GM18507 (cell line): ENCODE data around the gene ST6GALNAC6.
A peak's percentile ranks its signal among the peaks of the same experiment; 100 is the strongest.

Source experiments
- DNase-seq: peaks from one replicate; pipeline ENCODE4 v3.0.0; 2011; ENCODE audit warnings: low read depth; ENCODE audit not compliant: insufficient read length; ENCODE audit errors: extremely low spot score
- FAIRE-seq: peaks from 2 replicates; lab custom pipeline; 2011; peaks lifted over from hg19 to GRCh38; lab: Jason Lieb, UNC

Gene ST6GALNAC6

GRCh38 chr9:127919253-127919815 is 19.9 kb upstream of the ST6GALNAC6 start:
- DNase-seq, result no peak
- FAIRE-seq, result no peak

DNA sequence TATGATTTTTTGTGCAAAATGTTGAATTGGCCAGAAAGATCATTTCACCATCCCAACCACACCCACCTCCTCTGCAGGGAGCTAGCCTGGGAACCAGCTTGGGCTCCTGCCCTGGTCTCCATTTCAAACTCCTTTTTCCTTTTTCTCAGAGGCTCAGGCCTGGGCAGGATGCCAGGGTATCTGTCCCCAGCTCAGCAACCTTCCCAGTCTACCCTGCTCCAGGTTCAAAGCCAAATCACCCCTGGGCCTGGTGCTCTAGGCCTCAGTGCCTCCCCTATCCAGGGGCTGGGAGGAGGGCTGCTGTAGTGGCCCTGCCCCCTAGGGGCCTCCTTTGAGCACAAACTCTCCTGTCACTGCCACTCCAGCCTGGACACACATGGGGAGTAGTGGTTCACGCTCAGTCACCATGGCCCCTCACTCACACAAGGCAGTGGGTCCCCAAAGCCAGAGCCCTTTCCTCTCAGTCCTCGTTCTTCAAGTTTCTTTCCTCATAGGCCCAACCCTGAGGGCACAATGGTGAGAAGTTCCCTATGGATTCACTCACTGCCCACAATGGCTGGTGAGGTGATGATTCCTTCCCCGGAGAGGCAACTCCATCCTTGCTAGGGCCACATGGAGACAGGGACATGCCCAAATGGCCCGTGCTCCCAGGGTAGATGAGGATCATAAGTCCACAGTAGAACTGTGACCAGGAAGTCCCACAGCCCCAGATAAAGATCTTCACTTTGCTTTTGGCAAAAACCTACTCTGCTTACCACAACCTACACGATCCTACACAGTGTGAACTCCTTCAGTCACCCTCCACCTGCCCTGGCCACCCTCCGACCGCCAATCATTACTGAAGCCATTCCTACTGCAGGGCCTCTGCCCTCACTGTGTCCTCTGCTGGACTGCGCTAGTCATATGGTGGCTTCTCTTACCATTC is 19.0 kb upstream of the ST6GALNAC6 start:
- no peak for FAIRE-seq
- DNase-seq, result no peak

- DNase-seq (no peak), FAIRE-seq (peak; percentile 9)
Measured at GRCh38 chr9:127917603-127918002, 18.2 kb upstream of the ST6GALNAC6 start.

DNA sequence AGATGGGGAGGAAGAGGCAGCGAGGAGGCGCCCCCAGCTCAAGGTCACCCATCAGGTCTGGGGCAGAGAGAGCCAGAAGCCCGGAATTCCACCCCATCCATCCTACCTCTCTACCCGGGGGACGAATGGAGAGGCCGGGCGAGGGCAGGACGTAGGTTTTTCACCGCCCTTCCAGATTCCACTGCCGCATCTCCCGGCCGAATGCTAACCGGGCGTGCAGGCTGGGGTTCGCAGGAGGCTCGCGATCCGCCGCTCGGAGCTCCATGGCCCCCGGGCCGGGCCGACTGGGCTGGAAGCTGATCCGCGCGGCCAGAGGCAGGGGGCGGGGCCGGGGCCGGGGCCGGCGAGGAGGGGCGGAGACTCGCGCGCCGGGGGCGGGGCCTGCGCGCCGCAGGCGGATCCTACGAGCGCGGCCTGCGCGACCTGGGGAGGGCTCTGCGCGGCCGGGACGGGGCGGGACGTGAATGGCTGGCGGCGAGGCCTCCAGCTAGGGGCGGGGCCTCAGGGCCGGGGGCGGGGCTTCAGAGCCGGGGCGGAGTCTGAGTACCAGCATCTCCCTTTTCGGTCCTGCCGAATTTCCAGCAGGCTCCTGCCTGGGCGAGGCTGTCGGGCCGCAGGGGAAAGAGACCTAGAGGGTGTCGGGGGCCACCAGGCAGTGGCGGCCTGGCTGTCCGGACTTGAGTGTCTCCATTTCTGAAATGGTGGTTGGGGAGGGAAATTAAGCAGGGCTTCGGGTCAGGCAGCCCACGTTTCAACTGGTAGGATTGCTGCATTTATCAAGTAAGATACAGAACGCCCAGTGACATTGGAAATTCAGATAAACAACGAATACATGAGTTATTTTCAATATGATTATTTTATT is 17.5 kb upstream of the ST6GALNAC6 start, which contains the start of gene ST6GALNAC4:
TSS of gene ST6GALNAC4 (minus strand) at position 322 of the 862 bp plus-strand sequence. CDS start 622 bp downstream, outside the sequence.
- FAIRE-seq (peak; percentile 88), DNase-seq (peak; percentile 97)

DNA sequence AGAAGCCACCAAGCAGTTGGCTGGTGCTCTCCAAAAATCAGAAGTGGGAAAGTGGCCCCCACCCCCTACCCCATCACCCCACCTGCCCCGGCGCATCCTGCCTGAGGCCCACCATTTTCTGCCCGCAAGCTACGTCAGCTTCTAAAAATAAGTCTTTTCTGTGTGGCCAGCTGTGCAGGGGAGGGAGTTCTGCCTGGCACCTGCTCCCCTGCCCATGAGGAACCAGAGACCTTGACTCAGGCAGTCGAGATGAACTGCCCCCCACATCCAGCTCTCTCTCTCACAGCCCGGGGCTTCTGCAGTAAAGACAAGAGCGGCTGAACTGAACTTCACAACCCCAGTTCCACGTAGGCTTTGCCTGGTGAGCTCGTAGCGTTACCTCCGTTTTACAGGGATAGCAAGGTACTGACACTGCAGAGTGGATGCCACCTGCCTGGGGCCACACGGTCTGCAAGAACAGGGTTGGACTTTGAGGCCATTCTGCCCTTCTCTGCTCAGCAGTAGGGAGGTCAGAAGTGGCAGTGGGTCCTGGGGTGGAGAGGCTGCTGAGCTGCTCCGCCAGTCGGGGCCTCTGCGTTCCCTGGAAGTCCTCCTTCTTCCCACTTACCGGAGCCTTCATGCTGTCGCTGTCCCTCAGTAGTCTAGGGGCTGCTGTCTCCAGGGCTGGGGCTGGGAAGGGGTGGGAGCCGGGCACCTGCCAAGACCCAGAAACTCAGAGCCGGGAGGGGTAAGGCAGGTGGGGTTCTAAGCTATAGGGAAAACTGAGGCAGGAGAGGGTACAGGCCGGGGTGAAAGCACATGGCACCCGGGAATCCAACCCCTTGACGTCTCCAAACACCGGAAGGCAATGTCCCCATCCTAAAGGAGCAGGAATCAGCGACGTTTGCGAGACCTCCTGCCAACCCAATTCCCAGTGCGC is 16.7 kb upstream of the ST6GALNAC6 start:
- no peak for DNase-seq
- peak; percentile 75 for FAIRE-seq

- FAIRE-seq, result no peak
- DNase-seq, result no peak
Measured at GRCh38 chr9:127915325-127915752, 15.9 kb upstream of the ST6GALNAC6 start.

DNA sequence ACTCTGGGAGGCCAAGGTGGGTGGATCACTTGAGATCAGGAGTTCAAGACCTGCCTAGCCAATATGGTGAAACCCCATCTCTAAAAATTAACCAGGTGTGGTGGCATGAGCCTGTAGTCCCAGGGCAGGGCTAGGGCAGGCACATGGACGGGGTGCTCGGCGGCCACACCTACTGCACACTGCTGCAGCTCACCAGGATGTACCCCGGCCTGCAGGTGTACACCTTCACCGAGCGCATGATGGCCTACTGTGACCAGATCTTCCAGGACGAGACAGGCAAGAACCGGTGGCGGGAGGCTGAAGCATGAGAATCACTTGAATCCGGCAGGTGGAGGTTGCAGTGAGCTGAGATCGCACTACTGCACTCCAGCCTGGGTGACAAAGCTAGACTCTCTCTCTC is 14.3 kb upstream of the ST6GALNAC6 start:
- FAIRE-seq, result no peak
- DNase-seq, result no peak

GRCh38 chr9:127912882-127913281 is 13.5 kb upstream of the ST6GALNAC6 start:
- FAIRE-seq (no peak), DNase-seq (no peak)

DNA sequence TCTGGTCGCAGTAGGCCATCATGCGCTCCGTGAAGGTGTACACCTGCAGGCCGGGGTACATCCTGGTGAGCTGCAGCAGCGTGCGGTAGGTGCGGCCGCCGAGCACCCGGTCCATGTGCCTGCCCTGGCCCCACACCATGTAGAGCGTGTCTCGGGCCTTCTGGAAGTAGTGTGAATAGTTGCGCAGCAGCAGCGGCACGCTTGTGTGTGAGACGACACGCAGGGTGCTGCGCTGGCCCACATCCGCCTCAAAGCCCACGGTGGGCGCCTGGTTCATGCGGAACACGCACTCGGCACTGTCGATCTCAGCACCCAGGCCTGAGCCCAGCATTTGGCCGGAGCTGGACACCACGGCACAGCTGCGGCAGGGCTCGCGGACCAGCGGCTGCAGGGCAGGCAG is 12.9 kb upstream of the ST6GALNAC6 start:
- FAIRE-seq (no peak), DNase-seq (no peak)

GRCh38 chr9:127910613-127911205 is 11.3 kb upstream of the ST6GALNAC6 start:
- no peak for FAIRE-seq

GRCh38 chr9:127909839-127910273 is 10.5 kb upstream of the ST6GALNAC6 start:
- DNase-seq (no peak), FAIRE-seq (no peak)

More at GRCh38 chr9:127910613-127911205, 11.3 kb upstream of the ST6GALNAC6 start:
- no peak for DNase-seq

- no peak for FAIRE-seq
- no peak for DNase-seq
Measured at GRCh38 chr9:127908660-127908926, 9.2 kb upstream of the ST6GALNAC6 start.

- FAIRE-seq (no peak), DNase-seq (no peak)
Measured at GRCh38 chr9:127907867-127908659, 8.7 kb upstream of the ST6GALNAC6 start.

GRCh38 chr9:127905788-127906191 is 6.4 kb upstream of the ST6GALNAC6 start:
- no peak for DNase-seq
- FAIRE-seq, result peak; percentile 87

- DNase-seq (no peak), FAIRE-seq (peak; percentile 78)
Measured at GRCh38 chr9:127905004-127905728, 5.8 kb upstream of the ST6GALNAC6 start.

DNA sequence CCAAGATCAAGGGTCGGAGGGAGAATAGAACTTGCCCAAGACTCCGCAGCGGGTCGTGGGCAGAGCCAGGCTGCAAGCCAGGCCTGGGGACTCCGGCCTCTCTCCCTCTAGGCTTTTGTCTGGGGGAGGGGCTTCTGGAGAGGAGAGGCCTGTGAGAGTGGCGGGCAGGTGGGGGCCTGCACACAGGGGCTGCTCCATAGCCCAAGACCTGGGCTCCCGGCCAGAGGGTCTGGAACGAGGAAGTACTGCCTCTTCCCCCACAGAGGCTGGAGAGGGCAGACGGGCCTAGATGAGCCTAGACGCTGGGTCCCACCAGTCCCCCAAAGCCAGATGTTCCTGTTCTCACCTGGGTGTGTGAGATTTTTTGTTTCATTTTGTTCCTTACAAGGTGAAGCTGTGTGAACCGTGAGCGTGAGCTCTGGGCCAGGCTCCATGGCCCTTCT is 5.2 kb upstream of the ST6GALNAC6 start:
- FAIRE-seq, result no peak
- no peak for DNase-seq
